Liver (tissue), 3 donors: ENCODE measurements around the gene EBP.

Experiments used
- CTCF ChIP-seq: fragments of 150-350 bp; IDR thresholded peaks from 2 replicates; pipeline ENCODE4 v1.5.1; 2017; ENCODE audit warnings: improper control_type of control experiment, low read depth, low read length; ENCODE audit not compliant: missing input control
- EGR1 ChIP-seq, 2 donors: IDR thresholded peaks; 2 replicates each; pipeline ENCODE4 v1.6.1; 2016 to 2018; ENCODE audit warnings: antibody characterized with exemption in 2 of 2, low read depth in 2 of 2
- SP1 ChIP-seq: IDR thresholded peaks from 2 replicates; pipeline ENCODE4 v1.6.1; 2018; ENCODE audit warnings: antibody characterized with exemption, mild to moderate bottlenecking
- donor health status: healthy.
- donor health status: healthy.

DNA sequence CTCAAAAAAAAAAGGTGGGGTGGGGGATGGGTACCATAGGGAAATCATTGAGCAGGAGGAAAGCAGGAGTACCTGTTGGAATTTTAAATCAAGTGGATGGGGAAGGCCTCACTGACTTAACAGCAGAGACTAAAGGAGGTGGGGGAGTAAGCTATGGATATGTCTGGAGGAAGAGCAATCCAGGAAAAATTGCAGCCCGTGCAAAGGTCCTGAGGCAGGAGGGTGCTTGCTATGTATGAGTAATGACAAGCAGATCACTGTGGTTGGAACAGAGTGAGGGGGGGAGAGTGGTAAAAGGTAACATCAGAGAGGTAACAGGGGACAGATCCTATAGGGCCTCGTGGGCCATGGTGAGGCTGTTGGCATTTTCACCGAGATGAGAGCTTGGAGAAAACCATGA, 41.5 kb upstream of the EBP start:
- no peak for TF ChIP-seq CTCF
- no peak for TF ChIP-seq EGR1 (IDR thresholded peaks at IDR 0.05; ENCODE audit: low read depth in 2 of 2)
- no peak for TF ChIP-seq SP1
